ENCODE measurements around the gene ACTG1.

GRCh38 chr17:81558115-81558468 lies 45.5 kb upstream of the ACTG1 start:
- no peak for TF ChIP-seq CTCF (IDR thresholded peaks at IDR 0.05)
- no peak for TF ChIP-seq POLR2A (IDR thresholded peaks at IDR 0.05)

All from thyroid gland (tissue), 4 donors.